Right cardiac atrium (tissue), 5 donors: ENCODE results near the gene LYAR. TPM values are rescaled to one million over a fixed set of nuclear protein-coding genes. Genes with fewer than 3 reads are reported as not detected.
"Not testable (repeated sequence)": the region's sequence is repeated elsewhere in the genome, so short reads cannot be mapped to it uniquely, and the experiment has no call there.

ENCODE experiments used
- ATAC-seq, 2 donors: fragments of 200-7000 bp; cut with Tn5 transposase; one replicate each; pipeline versions ENCODE4 v1.8.0 to v1.9.1; 2020; ENCODE audit warnings: moderate library complexity in 2 of 2, mild to moderate bottlenecking in 1 of 2
- DNase-seq, 3 donors: peaks; one replicate each; pipeline ENCODE4 v3.0.0-alpha.2; 2020
- H3K27ac ChIP-seq: one replicate; pipeline ENCODE4 v1.5.1; 2013; ENCODE audit warnings: mild to moderate bottlenecking, low read length, control low read depth, moderate library complexity
- H3K27me3 ChIP-seq: one replicate; pipeline ENCODE4 v1.6.1; 2013; ENCODE audit not compliant: control insufficient read depth, insufficient read depth
- H3K4me1 ChIP-seq: one replicate; pipeline ENCODE4 v1.6.1; 2013; ENCODE audit warnings: low read length; ENCODE audit not compliant: control insufficient read depth, insufficient read depth
- H3K4me3 ChIP-seq: one replicate; pipeline ENCODE4 v1.5.1; 2013; ENCODE audit warnings: low read length, control low read depth
- H3K9me3 ChIP-seq: one replicate; pipeline ENCODE4 v1.6.1; 2013; ENCODE audit warnings: low read length; ENCODE audit not compliant: control insufficient read depth
- WGBS: extraction: QIAGEN DNeasy Blood & Tissue Kit; methylation state at CpG from one replicate; pipeline ENCODE4 v1.1.7; 2013; 5-methylcytosine and 5-hydroxymethylcytosine counted together
- intact Hi-C, 4 donors: fragments of 100-400 bp; cut with DNase I; formaldehyde crosslinking; loops; one replicate each; pipeline versions ENCODE4 v1.11.0 to v1.14.0; 2022 to 2023
- polyA plus RNA-seq: library from polyadenylated mRNA; stranded (reverse); fragments of 200-250 nt; gene quantifications from one replicate; pipeline ENCODE4 v1.2.3, GENCODE V29; 2013
- total RNA-seq, 4 donors: library from RNA; stranded (reverse); fragmentation: NEBNext Ultra II Directional; extraction: Animal tissue kit (Norgen Biotek cat#: 25700); gene quantifications; one replicate each; pipeline ENCODE4 v1.2.1, GENCODE V29; 2021
- donor health status: healthy with polysubstance abuse.
- donor health status: DM: no; HTN: yes; CAD: no.
- donor health status: DM: no; HTN: no; CAD: no.
- donor health status: DM: no; HTN: yes; CAD: no; lungs with severe emphysema.
- donor health status: DM: yes; HTN: yes; CAD: no.

Gene LYAR
- total and polyA plus RNA-seq, 5 donors = 10.0 to 15.0 (median 11.4) TPM

GRCh38 chr4:4260185-4260751 lies 29.7 kb downstream of the LYAR start:
- Histone ChIP-seq H3K4me3 (no peak overlapping the region), H3K9me3 (no peaks in the 10 kb centered on the region), H3K27me3 (no peaks in the 10 kb centered on the region), H3K27ac (no peak overlapping the region), H3K4me1 (no peaks in the 10 kb centered on the region)
- peak; percentile 51 to 62 for ATAC-seq
- 67% methylated on average over 6 of the region's 6 CpGs for WGBS
- intact Hi-C loops = no loop called here
- DNase-seq = no peak

GRCh38 chr4:4259484-4260100 lies 30.4 kb downstream of the LYAR start:
- no peak overlapping the region for H3K27ac ChIP-seq
- no peaks in the 10 kb centered on the region for H3K4me1 ChIP-seq
- no peaks in the 10 kb centered on the region for H3K27me3 ChIP-seq
- ATAC-seq = peak in 1 of 2 donors; percentile 29
- no peak overlapping the region for H3K4me3 ChIP-seq
- no peak for DNase-seq
- intact Hi-C loops = loop anchor here in 1 of 4 donors (5.0 kb wide), 1 partner anchor 78 kb away; no protein-coding TSS in a partner anchor
- WGBS = 40% methylated on average over 9 of the region's 9 CpGs
- H3K9me3 ChIP-seq = no peaks in the 10 kb centered on the region

- not testable (repeated sequence) for H3K4me3 ChIP-seq, H3K27me3 ChIP-seq, H3K9me3 ChIP-seq, H3K27ac ChIP-seq, DNase-seq, H3K4me1 ChIP-seq, ATAC-seq
- 77% methylated on average over 3 of the region's 3 CpGs for WGBS
- intact Hi-C loops = loop anchor here in 1 of 4 donors (5.0 kb wide), 1 partner anchor 80 kb away; no protein-coding TSS in a partner anchor
Observed at GRCh38 chr4:4257705-4258104, 32.2 kb downstream of the LYAR start.

GRCh38 chr4:4256799-4257198 lies 33.2 kb downstream of the LYAR start:
- ATAC-seq (peak in 1 of 2 donors; percentile 88), DNase-seq (peak in 1 of 3 donors; percentile 25)
- Histone ChIP-seq H3K27me3 (no peaks in the 10 kb centered on the region), H3K9me3 (no peaks in the 10 kb centered on the region), H3K4me1 (no peaks in the 10 kb centered on the region), H3K4me3 (no peak overlapping the region), H3K27ac (no peak overlapping the region)
- intact Hi-C loops = loop anchor here in 1 of 4 donors (5.0 kb wide), 1 partner anchor 81 kb away; no protein-coding TSS in a partner anchor
- WGBS = 63% methylated on average over 10 of the region's 10 CpGs

DNA sequence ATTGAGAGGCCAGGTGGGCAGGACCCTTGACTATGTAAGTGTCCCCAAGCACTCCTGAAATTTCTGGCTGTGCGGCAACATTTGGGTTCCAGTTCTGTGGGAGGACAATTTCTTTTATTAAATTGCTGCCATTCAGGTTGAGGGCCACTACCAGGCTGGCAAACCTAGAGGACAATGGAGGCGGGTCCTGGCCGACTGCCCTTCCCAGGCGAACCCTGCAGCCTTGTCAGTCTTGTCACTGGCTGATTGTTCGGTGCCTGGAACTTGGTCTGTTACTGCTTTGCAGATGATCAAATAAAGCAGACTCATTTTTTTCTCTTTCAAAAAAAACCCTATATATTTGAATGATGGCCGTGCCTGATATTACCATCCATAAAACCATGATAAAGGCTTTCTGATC lies 35.3 kb downstream of the LYAR start:
- intact Hi-C loops = loop anchor here (5.0 kb wide), 2 partner anchors 78 to 83 kb away; no protein-coding TSS in a partner anchor
- DNase-seq (no peak), ATAC-seq (no peak)
- WGBS = 79% methylated on average over 6 of the region's 6 CpGs
- Histone ChIP-seq H3K27ac (no peak overlapping the region), H3K27me3 (no peaks in the 10 kb centered on the region), H3K4me1 (no peaks in the 10 kb centered on the region), H3K4me3 (no peak overlapping the region), H3K9me3 (no peaks in the 10 kb centered on the region)

DNA sequence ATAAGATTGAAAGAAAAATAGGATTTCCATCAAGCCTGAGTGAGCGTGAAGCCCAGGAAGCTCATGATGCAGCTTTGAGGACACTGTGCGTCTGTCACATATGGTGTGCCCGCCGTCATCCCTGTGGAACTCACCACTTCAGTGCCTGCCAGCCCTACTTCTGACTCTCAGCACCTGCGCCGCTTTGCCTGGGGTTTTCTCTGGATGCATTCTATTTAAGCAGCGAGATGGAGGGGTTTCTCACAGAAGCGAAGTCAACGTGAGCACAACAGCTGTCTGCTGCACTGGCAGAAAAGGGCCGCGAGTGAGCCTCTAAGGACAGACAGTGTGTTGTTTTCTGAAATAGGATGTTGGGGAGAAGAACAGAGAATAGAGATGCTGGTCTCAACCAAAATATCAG lies 35.8 kb downstream of the LYAR start:
- Histone ChIP-seq H3K9me3 (no peaks in the 10 kb centered on the region), H3K4me1 (no peaks in the 10 kb centered on the region), H3K4me3 (no peak overlapping the region), H3K27ac (no peak overlapping the region), H3K27me3 (no peaks in the 10 kb centered on the region)
- ATAC-seq (no peak), DNase-seq (no peak)
- 82% methylated on average over 11 of the region's 11 CpGs for WGBS
- intact Hi-C loops = loop anchor here in 3 of 4 donors (5.0 kb wide), 2 partner anchors 78 to 83 kb away; no protein-coding TSS in a partner anchor

- DNase-seq (no peak), ATAC-seq (no peak)
- 82% methylated on average over 8 of the region's 8 CpGs for WGBS
- Histone ChIP-seq H3K27ac (no peak overlapping the region), H3K4me3 (no peak overlapping the region), H3K27me3 (no peaks in the 10 kb centered on the region), H3K9me3 (no peaks in the 10 kb centered on the region), H3K4me1 (no peaks in the 10 kb centered on the region)
- intact Hi-C loops = loop anchor here in 3 of 4 donors (5.0 kb wide), 2 partner anchors 82 to 87 kb away; no protein-coding TSS in a partner anchor
Observed at GRCh38 chr4:4249866-4250265, 40.1 kb downstream of the LYAR start.

GRCh38 chr4:4249342-4249741 lies 40.6 kb downstream of the LYAR start:
- H3K4me1 ChIP-seq, H3K4me3 ChIP-seq, H3K27me3 ChIP-seq, H3K9me3 ChIP-seq, ATAC-seq, intact Hi-C loops, H3K27ac ChIP-seq: not testable (repeated sequence)
- peak in 1 of 3 donors; percentile 59 for DNase-seq
- 94% methylated on average over 15 of the region's 15 CpGs for WGBS

GRCh38 chr4:4248885-4249203 lies 41.1 kb downstream of the LYAR start:
- no peak for DNase-seq
- Histone ChIP-seq H3K4me1 (no peaks in the 10 kb centered on the region), H3K27ac (peak overlapping the region; percentile 97), H3K9me3 (no peaks in the 10 kb centered on the region), H3K27me3 (no peaks in the 10 kb centered on the region), H3K4me3 (peak overlapping the region; percentile 95)
- ATAC-seq = no peak
- 20% methylated on average over 10 of the region's 10 CpGs for WGBS
- intact Hi-C loops = no loop called here

DNA sequence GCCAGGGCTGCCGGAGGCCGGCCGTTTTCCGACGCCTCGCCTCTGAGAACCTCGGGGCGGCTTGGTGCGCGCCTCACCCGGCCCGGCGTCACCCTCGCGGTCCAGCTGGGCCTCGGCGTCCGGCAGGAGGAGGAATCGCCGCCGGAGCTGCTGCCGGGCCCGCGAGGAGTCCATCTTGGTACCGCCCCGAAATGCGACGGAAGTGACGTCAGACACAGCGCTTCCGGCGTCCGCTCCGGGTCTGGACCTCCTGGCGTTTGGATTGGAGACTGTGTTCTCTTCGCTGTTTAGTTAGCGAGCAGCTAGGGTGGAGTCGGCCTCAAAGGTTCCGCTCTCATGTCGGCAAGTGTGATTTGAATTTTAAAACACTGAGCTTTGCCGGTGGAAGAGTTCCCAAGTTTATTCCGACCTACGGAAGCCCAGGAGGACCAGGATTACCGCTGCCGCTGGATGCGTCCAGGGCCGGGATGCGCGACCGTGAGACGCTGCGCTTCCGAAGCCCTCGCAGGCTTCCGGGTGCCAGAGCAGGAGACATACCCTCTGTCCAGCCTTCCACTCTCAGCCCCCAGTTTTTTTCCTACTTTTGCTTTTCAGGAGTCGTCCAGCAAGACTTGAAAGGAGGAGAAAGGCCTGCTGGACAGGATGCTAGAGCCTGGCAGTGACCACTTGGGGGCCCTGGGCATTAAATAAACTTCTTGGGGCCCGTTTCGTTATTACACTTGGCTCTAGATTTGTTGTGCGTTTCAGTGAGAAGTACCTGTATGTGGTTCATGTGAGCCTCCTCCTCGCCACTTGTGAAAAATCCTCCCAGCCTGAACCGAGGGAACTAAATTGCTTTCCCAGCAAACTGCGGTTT lies 41.7 kb downstream of the LYAR start, which contains the start of gene TMEM128:
Gene TMEM128, minus strand, starts transcription at position 195 of the 856 bp plus-strand sequence. Its CDS starts 21 bp downstream, at position 174.
- H3K27me3 ChIP-seq = no peaks in the 10 kb centered on the region
- peak within 1 kb of the TSS; percentile 97 for H3K27ac ChIP-seq
- H3K4me3 ChIP-seq = peak within 1 kb of the TSS; percentile 95
- ATAC-seq = peak; percentile 98
- H3K4me1 ChIP-seq = no peaks in the 10 kb centered on the region
- intact Hi-C loops = no loop called here
- 1% methylated on average over 62 of the region's 62 CpGs for WGBS
- no peaks in the 10 kb centered on the region for H3K9me3 ChIP-seq
- DNase-seq = peak; percentile 92 to 97 (median 96)

- DNase-seq = no peak
- peak overlapping the region; percentile 97 for H3K27ac ChIP-seq
- no peaks in the 10 kb centered on the region for H3K27me3 ChIP-seq
- no peak for ATAC-seq
- intact Hi-C loops = no loop called here
- WGBS = under 1% methylated on average over 12 of the region's 12 CpGs
- H3K4me1 ChIP-seq = no peaks in the 10 kb centered on the region
- peak overlapping the region; percentile 95 for H3K4me3 ChIP-seq
- no peaks in the 10 kb centered on the region for H3K9me3 ChIP-seq
Observed at GRCh38 chr4:4247696-4248028, 42.3 kb downstream of the LYAR start.
